Measurements from ENCODE around the gene FCRL5. TPM values are rescaled to one million over a fixed set of nuclear protein-coding genes. Genes with fewer than 3 reads are reported as not detected.

Gene FCRL5
- total RNA-seq, 1 donor from 2014 or later, result not detected

- intact Hi-C loops (cut with micrococcal nuclease), result no loop called here
Observed at GRCh38 chr1:157532569-157532968, 19.7 kb downstream of the FCRL5 start.

- intact Hi-C loops (cut with micrococcal nuclease), result no loop called here
Observed at GRCh38 chr1:157523774-157524493, 28.4 kb downstream of the FCRL5 start.

- intact Hi-C loops (cut with micrococcal nuclease), result no loop called here
Observed at GRCh38 chr1:157521056-157521455, 31.3 kb downstream of the FCRL5 start.

GRCh38 chr1:157520386-157520935 lies 31.9 kb downstream of the FCRL5 start:
- intact Hi-C loops (cut with micrococcal nuclease), result no loop called here

GRCh38 chr1:157519451-157519850 lies 32.9 kb downstream of the FCRL5 start:
- intact Hi-C loops (cut with micrococcal nuclease), result no loop called here

GRCh38 chr1:157517016-157517415 lies 35.3 kb downstream of the FCRL5 start:
- intact Hi-C loops (cut with micrococcal nuclease), result no loop called here

- intact Hi-C loops (cut with micrococcal nuclease), result no loop called here
Observed at GRCh38 chr1:157515709-157516108, 36.6 kb downstream of the FCRL5 start.

- intact Hi-C loops (cut with micrococcal nuclease), result no loop called here
Observed at GRCh38 chr1:157515141-157515540, 37.2 kb downstream of the FCRL5 start.

- intact Hi-C loops (cut with micrococcal nuclease), result no loop called here
Observed at GRCh38 chr1:157512036-157512969, 40.0 kb downstream of the FCRL5 start.

- intact Hi-C loops (cut with micrococcal nuclease), result no loop called here
Observed at GRCh38 chr1:157509546-157510232, 42.6 kb downstream of the FCRL5 start.

- intact Hi-C loops (cut with micrococcal nuclease), result no loop called here
Observed at GRCh38 chr1:157505481-157506272, 46.6 kb downstream of the FCRL5 start.

- intact Hi-C loops (cut with micrococcal nuclease), result no loop called here
Observed at GRCh38 chr1:157504646-157505045, 47.7 kb downstream of the FCRL5 start.

- intact Hi-C loops (cut with micrococcal nuclease), result no loop called here
Observed at GRCh38 chr1:157499521-157499920, 52.8 kb downstream of the FCRL5 start.

GRCh38 chr1:157498736-157499090 lies 53.6 kb downstream of the FCRL5 start:
- intact Hi-C loops (cut with micrococcal nuclease), result no loop called here

GRCh38 chr1:157497987-157498735 lies 54.2 kb downstream of the FCRL5 start:
- intact Hi-C loops (cut with micrococcal nuclease), result no loop called here

- intact Hi-C loops (cut with micrococcal nuclease), result no loop called here
Observed at GRCh38 chr1:157497284-157497683, 55.0 kb downstream of the FCRL5 start.

GRCh38 chr1:157496121-157496526 lies 56.2 kb downstream of the FCRL5 start:
- intact Hi-C loops (cut with micrococcal nuclease), result loop anchor here (1.0 kb wide), 1 partner anchor 303 kb away; no protein-coding TSS in a partner anchor

GRCh38 chr1:157495285-157495684 lies 57.0 kb downstream of the FCRL5 start:
- intact Hi-C loops (cut with micrococcal nuclease), result no loop called here

- intact Hi-C loops (cut with micrococcal nuclease), result no loop called here
Observed at GRCh38 chr1:157494093-157494492, 58.2 kb downstream of the FCRL5 start.

Data from T-helper 1 cell treated with Interleukin-12 subunit alpha and Interleukin-12 subunit beta and Interleukin-4 antibody, amounts not matched to agents 30 ng/mL and 1 ng/mL, for 36 hours (primary cell).